ENCODE results near the gene TSN. TPM values are rescaled to one million over a fixed set of nuclear protein-coding genes. Genes with fewer than 3 reads are reported as not detected.

The TSN gene
- total RNA-seq, 1 experiment from 2014 or later = 96.0 TPM

GRCh38 chr2:121741450-121741849 lies 14.0 kb upstream of the TSN start:
- BruUV-seq (replicated peaks) = no TSS peak
- H3K4me1 ChIP-seq (ENCODE audit: control insufficient read depth, insufficient read depth, low read length) = no peaks in the 10 kb centered on the region
- no peak overlapping the region for H3K27ac ChIP-seq (ENCODE audit: low read length)
- no peak overlapping the region for H3K4me3 ChIP-seq (ENCODE audit: low read depth in 2 of 2, low read length in 2 of 2)
- TF ChIP-seq TCF7L2 (IDR thresholded peaks at IDR 0.05; ENCODE audit: low read depth, low read length) = no peak
- TF ChIP-seq REST (IDR thresholded peaks at IDR 0.05; ENCODE audit: insufficient read depth in 1 of 2, low read depth in 2 of 2, low read length in 1 of 2) = no peak
- TF ChIP-seq POLR2AphosphoS5 (IDR thresholded peaks at IDR 0.05; ENCODE audit: low read depth, low read length) = no peak
- TF ChIP-seq SIN3A (IDR thresholded peaks at IDR 0.05; ENCODE audit: borderline replicate concordance, insufficient read depth, low read depth, low read length) = no peak
- TF ChIP-seq CTCF (IDR thresholded peaks at IDR 0.05) = no peak
- no peak for ATAC-seq
- in situ Hi-C loops (cut with HindIII; ENCODE audit: low pct_unique_long_range_greater_than_20kb, low sequenced_read_pairs) (no loop called here), intact Hi-C loops (cut with micrococcal nuclease; ENCODE audit: unreplicated experiment) (no loop called here)
- ChIA-PET POLR2A (interaction anchor here (0.6 kb wide), 1 partner anchor 16 kb away, joined by 3 read pairs; no protein-coding TSS in a partner anchor), CTCF (no interaction called here)
- no peak for DNase-seq (ENCODE audit: low read depth, low spot score)
- no peaks in the 10 kb centered on the region; the same call in 1 of the 2 replicates for H3K36me3 ChIP-seq (ENCODE audit: control insufficient read depth, insufficient read depth, low read length)
- no peaks in the 10 kb centered on the region for H3K27me3 ChIP-seq (ENCODE audit: control insufficient read depth, insufficient read depth, low read length)
- no peaks in the 10 kb centered on the region for H3K9me3 ChIP-seq (ENCODE audit: control insufficient read depth, insufficient read depth, low read depth, low read length)

- Histone ChIP-seq H3K4me1 (ENCODE audit: control insufficient read depth, insufficient read depth, low read length) (no peaks in the 10 kb centered on the region), H3K4me3 (ENCODE audit: low read depth in 2 of 2, low read length in 2 of 2) (no peak overlapping the region), H3K27me3 (ENCODE audit: control insufficient read depth, insufficient read depth, low read length) (no peaks in the 10 kb centered on the region), H3K27ac (ENCODE audit: low read length) (no peak overlapping the region), H3K9me3 (ENCODE audit: control insufficient read depth, insufficient read depth, low read depth, low read length) (no peaks in the 10 kb centered on the region), H3K36me3 (ENCODE audit: control insufficient read depth, insufficient read depth, low read length) (no peaks in the 10 kb centered on the region)
- ChIA-PET CTCF (no interaction called here), POLR2A (no interaction called here)
- intact Hi-C loops (cut with micrococcal nuclease; ENCODE audit: unreplicated experiment) = no loop called here
- in situ Hi-C loops (cut with HindIII; ENCODE audit: low pct_unique_long_range_greater_than_20kb, low sequenced_read_pairs) = no loop called here
- no peak for TF ChIP-seq TCF7L2 (IDR thresholded peaks at IDR 0.05; ENCODE audit: low read depth, low read length)
- TF ChIP-seq SIN3A (IDR thresholded peaks at IDR 0.05; ENCODE audit: borderline replicate concordance, insufficient read depth, low read depth, low read length) = no peak
- TF ChIP-seq CTCF (IDR thresholded peaks at IDR 0.05) = no peak
- TF ChIP-seq REST (IDR thresholded peaks at IDR 0.05; ENCODE audit: insufficient read depth in 1 of 2, low read depth in 2 of 2, low read length in 1 of 2) = no peak
- TF ChIP-seq POLR2AphosphoS5 (IDR thresholded peaks at IDR 0.05; ENCODE audit: low read depth, low read length) = no peak
- BruUV-seq (replicated peaks) = no TSS peak
- no peak for DNase-seq (ENCODE audit: low read depth, low spot score)
- ATAC-seq = no peak
Observed at GRCh38 chr2:121746071-121746578, 9.3 kb upstream of the TSN start.
